Testis (tissue), 2 donors: ENCODE measurements around the gene ADRA2B.
"Not testable (repeated sequence)": the region's sequence is repeated elsewhere in the genome, so short reads cannot be mapped to it uniquely, and the experiment has no call there.

Experiments used
- POLR2A ChIP-seq: fragments of 450-650 bp; IDR thresholded peaks from one replicate; pipeline ENCODE4 v1.6.1; 2017; ENCODE audit warnings: antibody characterized with exemption, mild to moderate bottlenecking, moderate library complexity
- TF ChIP-seq, protein P1 (sequence below), 3 experiments: fragments of 450-650 bp in 2 of 3; fragments of 200-600 bp in 1 of 3; sonication (generic) in 1 of 3; IDR thresholded peaks; one replicate each; pipeline ENCODE4 v1.5.1; 2016 to 2019; ENCODE audit warnings: antibody characterized with exemption in 3 of 3, mild to moderate bottlenecking in 2 of 3, moderate library complexity in 1 of 3

DNA sequence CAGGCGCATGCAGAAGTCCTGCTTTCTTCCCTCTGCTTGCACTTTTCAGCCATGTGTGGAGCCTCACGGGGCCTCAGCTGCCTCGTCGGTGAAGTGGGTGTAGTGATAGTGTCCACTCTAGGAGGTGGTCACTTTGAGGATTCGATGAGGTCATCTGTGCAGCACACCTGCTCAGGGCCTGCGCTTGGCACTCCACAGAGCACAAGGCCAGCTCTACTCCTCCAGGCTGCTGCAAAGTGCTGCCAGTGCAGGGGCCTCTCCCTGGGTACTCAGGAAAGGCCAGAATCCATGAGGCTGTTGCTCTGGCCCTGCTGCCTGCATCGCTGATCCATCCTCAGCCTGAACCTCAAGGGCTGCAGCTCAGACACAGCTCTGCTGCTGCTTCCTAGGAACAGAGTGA is 49.9 kb downstream of the ADRA2B start:
- TF ChIP-seq, protein P1, sequence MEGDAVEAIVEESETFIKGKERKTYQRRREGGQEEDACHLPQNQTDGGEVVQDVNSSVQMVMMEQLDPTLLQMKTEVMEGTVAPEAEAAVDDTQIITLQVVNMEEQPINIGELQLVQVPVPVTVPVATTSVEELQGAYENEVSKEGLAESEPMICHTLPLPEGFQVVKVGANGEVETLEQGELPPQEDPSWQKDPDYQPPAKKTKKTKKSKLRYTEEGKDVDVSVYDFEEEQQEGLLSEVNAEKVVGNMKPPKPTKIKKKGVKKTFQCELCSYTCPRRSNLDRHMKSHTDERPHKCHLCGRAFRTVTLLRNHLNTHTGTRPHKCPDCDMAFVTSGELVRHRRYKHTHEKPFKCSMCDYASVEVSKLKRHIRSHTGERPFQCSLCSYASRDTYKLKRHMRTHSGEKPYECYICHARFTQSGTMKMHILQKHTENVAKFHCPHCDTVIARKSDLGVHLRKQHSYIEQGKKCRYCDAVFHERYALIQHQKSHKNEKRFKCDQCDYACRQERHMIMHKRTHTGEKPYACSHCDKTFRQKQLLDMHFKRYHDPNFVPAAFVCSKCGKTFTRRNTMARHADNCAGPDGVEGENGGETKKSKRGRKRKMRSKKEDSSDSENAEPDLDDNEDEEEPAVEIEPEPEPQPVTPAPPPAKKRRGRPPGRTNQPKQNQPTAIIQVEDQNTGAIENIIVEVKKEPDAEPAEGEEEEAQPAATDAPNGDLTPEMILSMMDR (IDR thresholded peaks at IDR 0.05), result not testable (repeated sequence)
- not testable (repeated sequence) for TF ChIP-seq POLR2A
